GM11168 (cell line): ENCODE measurements around the gene RNU1-3.
"Not testable (repeated sequence)": the region's sequence is repeated elsewhere in the genome, so short reads cannot be mapped to it uniquely, and the experiment has no call there.

Experiments used
- in situ Hi-C: fragments of 300-500 bp; cut with MboI; formaldehyde crosslinking; loops from one replicate; pipeline ENCODE4 v1.12.0; 2022; ENCODE audit warnings: low sequenced_read_pairs; ENCODE audit not compliant: unreplicated experiment

Gene RNU1-3

DNA sequence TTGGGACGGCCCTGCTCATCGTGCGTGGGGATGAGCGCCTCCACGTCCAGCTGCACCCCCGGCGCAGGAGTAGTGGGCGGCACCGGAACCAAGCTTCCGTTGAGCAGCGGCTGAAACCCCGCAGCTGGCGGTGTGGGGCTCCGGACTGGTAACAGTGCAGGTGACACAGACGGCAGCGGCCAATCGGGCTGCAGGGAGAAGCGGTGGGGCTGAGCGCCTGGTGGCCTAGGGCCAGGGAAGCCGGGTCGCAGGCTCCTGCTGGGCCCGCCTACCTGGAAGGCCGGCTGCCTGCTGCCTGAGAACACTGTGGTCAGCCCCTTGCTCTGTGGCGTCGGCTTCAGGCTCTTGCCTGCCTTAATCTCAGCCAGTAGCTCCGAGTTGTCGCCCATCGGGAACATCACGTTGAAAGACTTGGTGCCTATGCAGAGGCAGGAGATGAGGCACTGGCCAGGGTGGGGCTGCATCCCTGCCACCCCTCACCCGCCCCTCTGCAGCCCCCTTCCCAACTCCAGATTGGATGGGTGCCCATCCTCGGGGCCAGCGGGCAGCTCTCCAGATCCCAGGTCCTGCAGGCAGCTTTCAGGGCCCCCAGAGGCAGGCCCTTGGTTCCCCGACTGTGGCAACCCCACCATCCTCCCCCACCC lies 29.9 kb upstream of the RNU1-3 start:
- in situ Hi-C loops = not testable (repeated sequence)

DNA sequence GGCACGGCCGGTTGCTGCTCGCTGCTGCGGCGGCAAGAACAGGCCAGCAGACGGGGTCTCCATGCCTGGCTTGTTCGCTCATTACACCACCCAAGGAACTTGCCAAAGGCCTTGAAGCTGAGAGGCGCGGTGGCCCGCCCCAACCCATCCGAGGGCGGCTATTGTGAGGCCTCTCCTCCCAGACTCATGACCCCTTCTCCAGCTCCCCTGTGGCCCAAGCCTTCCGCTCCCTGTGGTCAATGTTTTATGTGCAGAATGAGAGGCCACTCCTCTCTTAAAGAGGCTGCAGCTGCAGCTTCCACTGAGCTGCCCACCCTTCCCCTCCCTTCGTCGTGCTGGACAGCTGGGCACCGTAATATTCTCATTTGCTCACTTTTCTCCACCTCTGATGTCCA lies 27.6 kb upstream of the RNU1-3 start:
- in situ Hi-C loops = not testable (repeated sequence)

DNA sequence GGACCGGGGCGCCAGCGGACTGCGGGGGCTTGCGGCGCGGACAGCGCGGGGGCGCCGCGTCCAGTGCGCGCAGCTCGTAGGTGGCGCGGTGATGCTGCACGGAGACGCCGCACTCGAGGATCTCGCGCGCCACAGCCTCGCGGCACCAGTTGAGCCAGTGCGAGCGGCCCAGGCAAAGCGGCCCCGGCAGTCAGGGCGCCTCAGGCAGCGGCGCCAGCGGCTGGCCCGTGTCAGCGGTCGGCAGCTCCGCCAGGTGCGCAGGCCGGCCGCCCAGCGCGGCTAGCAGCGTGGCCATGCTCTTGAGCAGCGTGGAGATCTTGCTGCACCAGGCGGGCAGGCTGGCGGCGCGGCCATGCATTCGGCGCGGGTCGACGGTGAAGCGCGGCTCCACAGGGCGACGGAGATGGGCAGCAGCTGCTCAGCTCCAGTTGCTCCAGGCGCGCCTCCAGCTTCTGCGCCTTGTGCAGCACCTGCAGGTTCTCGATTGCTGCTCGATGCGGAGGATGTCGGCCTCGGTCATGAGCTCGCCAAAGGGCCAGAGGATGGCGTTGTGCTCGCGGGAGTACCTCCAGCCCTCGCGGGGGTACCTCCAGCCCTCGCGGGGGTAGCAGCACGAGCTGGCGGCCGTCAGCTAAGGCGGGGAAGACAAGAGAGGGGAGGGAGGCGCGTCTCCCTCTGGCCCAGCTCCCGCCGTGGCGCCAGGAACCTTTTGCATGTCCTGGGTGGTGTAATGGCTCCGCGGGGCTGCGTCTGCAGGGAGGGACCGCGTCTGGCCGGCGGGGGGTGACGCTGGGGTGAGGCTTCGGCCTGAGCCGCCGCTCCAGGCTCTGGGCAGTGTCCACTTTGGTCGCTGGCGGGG lies 26.9 kb upstream of the RNU1-3 start:
- in situ Hi-C loops = not testable (repeated sequence)

DNA sequence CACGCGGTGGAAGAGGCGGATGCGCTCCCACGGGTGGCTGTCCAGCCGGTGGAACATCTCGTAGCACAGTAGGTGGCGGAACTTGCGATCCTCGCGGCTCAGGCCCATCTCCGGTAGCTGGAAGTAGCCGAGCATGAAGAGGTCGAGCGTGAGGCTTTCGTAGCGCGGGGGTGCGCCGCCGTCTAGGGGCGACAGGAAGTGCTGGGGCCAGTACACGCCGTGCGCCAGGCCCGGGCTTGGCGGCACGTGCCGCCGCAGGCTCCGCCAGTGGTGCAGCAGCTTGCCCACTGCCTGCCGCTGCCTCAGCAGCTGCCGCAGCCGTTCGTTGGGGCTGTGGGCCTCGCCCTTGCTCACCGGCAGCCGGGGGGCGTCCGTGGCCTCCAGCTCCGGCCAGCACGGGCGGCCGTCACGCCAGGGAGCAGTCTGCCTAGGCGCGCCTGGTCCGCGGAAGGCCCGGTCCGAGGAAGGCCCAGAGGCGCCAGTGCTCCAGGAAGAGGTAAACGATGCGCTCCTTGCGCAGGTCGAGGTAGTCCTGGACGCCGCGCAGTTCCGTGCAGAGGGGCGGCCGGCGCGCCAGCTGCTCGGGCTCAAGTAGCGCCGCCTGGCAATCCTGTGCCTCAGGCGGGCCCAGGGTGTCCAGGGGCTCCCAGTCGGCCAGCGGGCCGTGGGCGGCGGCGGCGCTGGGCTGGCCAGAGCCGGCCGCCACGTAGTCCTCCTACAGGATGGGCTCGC lies 26.1 kb upstream of the RNU1-3 start:
- in situ Hi-C loops = not testable (repeated sequence)

DNA sequence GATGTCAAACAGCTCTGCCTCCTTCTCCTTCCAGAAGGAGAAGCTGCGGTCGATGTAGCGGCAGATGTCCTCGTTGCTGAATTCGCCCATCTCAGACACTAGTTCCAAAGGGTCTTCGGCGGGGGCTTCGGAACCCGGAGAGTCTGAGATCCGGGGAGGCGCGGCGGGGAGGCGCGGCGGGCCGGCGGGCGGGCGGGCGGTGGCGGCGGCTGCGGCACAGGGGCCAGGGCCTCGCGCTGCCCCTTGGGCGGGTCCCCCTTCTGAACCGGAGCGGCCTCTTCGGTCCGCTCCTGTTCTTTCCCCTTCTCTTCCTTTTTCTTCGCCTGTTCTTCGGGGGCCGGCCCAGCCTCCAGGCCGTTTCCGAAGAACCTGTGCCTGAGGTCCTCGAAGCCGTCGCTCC lies 25.5 kb upstream of the RNU1-3 start:
- in situ Hi-C loops = not testable (repeated sequence)

DNA sequence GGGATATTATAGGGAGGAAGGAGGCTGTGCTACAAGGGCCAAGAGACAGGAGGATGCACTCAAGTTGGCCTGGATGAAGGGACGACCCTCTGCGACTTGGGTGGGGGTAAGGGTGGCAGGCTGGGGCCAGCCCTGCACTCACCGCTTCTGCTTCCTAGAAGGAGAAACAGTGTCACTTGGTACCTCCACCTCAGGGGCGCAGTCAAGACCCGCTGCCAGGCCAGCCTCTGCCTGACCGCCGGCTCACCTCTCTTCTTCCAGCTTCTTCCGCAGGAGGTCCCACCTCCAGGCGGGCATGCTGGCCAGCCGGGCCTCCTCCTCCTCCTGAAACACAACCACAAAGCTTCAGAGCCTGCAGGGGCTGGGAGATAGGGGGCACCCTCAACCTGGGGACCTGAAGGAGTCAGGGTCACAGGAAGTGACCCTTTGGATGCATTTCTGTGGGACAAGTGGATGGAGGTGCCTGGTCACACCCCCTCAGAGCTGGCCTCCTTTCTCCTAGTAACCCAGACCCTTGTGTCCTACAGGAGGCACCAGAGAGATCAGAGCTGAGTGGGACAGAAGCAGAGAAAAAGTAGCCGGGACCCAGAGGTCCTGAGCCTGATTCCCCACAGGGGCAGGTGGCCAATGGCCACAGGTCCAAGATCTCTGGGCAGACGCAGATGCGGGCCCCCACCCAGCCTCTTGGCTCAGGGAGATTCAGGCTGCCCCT lies 24.4 kb upstream of the RNU1-3 start:
- in situ Hi-C loops = not testable (repeated sequence)

DNA sequence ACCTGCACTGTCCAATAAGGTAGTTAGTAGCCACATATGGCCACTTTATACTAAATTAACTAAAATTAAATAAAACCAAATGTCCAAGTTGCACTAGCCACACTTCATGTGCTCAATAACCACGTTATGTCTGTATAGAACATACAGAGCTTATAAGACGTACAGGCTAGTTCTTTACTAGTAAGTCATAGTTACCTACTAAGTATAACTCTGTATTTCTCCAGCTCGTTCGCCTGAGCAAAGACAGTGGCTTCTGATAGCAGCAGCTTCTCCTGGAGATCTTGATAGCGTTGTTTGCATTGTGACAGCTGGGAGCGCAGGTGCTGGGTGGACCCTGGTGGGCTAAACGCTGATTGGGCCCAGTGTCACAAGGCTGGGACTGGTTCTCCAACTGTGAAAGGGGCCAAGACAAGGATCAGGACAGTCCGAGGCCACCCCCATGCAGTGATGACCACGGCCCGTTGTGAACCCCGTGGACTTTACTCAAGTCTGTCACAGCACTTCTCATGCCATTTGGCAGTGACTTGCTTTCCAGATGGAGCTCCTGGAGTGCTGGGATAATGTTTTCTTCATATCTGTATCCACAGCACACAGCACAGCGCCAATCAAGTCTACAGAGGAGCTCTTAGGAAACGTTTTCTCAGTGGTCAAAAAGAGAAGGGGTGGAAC lies 20.5 kb upstream of the RNU1-3 start:
- in situ Hi-C loops = not testable (repeated sequence)

DNA sequence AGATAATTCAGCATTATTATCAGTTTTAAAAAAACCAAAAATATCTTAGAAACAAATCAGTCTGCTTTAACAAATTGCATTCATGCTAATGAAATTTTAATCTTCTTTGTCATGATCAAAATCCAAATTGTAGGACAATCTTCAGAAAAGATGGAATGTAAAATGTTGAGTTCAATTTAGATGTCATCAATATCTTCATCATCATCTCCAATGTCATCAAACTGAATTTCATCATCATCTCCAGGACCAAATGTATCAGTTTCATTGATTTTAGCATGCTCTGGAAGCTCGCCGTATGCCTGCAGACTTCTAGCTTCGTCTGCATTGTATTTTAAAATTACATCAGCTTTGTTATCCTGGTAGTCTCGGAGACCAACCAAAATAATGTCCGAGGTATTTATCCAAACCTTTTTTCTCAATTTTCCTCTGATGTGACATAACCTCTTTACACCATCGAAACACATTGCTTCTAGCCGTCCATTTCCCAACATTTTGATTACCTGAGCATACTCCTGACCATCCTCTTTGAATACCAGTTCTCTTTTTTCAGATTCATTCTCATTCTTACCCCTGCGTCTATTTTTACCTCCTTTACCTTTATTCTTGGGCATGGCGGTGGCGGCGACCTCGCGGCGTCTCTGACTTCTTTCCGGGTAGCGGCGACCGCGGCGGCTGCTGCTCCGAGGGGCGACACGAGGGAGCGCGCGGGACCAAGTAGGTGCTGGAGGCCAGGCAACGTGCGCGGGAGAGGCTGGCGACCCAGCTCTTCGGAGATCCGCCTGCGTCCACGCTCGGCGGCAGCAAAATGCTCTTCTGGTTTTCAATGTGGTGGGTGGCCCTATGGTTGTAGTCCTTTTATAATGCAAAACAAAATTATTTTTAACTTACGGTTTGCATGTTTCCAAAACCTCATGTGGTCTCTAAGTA lies 19.0 kb upstream of the RNU1-3 start:
- in situ Hi-C loops = not testable (repeated sequence)

DNA sequence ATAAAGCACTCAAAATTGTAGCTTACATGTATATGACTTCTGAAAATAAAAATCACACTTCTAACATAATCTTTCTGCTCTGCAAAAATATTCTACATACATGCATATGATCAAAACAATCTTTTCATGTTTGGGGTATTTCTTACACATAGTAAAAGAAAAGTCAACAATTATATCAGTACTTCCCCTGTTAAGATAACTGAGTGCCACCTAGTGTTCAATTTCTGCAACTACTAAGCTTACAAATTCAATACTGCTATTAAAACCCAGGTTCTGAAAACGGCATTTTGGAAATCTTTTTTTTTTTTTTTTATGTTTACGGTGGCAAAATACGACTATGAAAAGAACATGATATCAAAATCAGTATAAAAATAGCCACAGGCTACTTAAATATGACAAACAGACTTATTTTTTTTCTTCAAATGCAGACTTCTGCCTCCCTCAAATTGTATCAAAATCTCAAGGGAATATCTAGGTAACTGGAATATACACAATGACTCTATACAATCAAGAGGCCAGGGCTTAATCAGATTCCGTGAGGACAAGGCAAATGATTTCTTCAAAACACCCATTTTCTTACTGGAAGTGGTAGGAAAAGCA lies 18.1 kb upstream of the RNU1-3 start:
- in situ Hi-C loops = not testable (repeated sequence)

DNA sequence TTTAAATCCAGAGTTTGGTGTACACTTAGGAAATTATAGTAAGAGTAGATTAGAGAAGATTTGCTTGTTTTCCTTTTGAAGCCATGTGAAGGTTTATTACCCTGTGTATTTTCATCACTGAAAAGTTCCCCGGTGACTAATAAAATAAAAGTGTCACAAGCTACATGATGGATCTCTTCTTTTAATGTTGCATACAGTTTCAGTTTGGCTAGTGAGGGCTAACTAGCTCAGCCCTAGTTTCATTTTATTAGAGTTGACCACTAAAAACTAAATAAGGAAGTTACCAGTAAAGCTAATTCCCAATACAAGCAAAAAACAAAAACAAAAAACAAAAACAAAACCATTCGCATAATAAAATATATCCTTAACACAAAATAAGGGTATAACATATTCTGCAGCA lies 17.4 kb upstream of the RNU1-3 start:
- in situ Hi-C loops = not testable (repeated sequence)

DNA sequence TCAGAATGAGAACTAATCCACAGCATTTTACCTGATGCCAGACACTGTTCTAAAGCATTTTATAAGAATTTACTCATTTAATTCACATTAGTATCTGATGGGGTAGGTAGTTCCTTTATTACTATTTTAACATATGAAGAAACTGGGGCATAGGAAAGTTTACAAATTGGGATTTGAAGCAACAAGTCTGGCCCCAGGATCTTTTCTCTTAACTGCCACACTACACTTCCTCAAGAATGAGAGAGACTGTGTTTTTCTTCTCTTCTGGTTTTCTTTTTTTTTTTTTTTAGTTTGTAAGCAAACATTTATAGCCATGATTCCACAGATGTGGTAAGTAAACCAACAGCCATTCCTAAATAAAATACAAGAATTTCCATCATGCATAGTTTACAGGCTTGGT lies 16.1 kb upstream of the RNU1-3 start:
- in situ Hi-C loops = not testable (repeated sequence)

DNA sequence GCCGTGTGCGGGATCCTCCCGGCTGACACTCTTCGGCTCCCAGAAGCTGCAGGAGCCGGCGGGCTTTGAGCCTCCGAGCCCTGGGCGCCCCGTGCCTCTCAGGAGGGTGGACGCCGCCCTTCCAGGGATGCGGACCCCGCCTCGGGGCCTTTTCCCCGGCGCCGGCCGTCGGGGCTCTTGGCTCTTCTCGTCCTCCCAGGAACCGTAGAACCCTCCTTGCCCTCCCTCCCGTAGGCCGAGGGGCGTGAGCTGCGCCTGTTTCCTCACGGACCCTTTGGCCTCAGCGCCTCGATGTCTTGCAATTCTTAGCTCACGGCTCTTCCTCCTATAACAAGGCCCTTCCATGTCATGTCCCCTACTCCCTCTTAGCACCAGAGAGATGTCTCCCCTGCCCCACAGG lies 13.6 kb upstream of the RNU1-3 start:
- in situ Hi-C loops = not testable (repeated sequence)

DNA sequence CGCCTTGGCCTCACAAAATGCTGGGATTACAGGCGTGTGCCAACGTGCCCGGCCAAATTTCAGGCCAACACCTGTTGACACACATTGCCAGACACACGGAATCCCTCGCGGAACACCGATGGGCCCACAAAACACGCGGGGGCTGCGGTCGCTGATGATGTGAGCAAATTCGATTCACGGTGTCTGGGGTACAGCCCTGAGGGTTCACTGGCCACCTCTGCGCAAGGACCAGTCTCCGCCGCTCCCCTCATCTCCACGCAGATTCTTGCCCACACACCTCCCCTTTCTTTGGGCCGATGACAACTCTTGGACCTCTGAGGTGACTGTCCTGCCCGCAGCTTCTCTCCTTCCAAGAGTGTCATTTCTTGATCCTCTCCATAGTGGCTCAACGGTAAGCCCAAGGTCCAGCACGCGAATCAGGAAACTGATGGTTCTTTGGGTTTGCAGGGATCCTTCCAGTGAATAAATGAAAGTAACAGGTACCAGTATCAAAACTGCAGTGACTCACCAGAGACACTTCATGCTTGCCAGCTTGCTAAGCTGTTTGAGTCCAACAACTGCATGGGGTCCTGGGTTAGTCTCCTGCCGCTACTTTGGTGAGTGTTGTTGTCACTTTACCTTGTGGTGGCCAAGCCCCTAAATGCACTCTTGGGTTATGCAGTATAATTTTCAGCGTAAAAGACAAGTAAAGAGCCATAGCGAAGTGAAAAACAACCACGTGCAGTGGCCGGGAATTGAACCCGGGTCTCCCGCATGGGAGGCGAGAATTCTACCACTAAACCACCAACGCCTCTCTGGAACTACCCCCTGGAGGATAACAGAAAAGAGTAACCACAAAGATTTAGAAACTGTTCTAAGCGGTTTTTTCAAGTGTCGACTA lies 11.0 kb upstream of the RNU1-3 start:
- in situ Hi-C loops = no loop called here

DNA sequence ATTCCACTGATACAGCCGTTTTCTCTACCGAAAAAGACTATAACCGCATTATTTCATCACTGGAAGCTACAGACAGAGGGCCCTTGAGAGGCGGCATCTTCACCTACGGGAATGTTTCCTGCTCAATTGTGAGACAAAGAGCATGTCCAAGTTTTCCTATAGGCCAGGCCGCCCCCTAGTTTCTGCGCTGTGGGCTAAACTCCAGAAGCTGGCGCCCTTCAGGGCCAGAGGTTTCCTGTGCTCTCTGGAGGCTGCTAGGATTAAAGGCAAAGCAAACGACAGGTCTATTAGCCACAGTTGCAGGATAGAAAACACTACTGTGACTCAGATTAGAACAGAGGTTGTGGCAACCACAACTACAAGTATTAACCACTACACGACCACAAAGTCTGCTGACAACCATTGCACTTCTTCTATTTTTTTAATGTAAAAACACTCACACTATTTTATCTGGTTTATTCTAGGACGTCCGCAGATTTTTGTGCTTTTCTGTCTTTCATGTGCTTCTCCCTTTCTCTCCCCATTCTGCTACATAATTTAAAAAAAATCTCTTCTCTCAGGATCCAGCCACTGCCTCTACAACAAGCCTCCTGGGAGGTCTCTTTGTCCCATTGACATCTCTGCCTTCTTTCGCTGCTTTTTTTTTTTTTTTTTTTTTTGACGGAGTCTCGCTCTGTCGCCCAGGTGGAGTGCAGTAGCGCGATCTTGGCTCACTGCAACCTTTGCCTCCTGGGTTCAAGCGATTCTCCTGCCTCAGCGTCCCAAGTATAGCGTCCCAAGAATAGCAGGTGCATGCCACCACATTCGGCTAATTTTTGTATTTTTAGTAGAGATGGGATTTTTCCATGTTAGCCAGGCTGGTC lies 10.1 kb upstream of the RNU1-3 start:
- in situ Hi-C loops = not testable (repeated sequence)

DNA sequence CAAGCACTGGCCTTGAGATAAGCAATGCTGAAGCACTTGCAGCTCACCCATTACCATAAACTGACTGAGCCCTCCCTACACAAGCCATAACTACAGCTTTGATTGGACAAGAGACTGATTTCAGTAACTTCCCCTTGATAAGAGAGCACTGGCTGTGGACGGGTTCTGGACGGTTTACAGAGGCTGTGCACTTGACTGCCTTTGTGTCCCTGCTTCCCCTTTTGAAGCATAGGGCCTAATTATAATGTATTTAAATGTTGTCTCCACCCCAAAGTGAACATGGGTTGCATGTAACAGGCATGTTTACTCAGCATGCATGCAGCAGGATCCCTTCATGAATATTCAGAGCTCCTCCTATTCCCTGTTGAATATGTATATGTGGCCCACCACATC lies 8.4 kb upstream of the RNU1-3 start:
- in situ Hi-C loops = not testable (repeated sequence)

DNA sequence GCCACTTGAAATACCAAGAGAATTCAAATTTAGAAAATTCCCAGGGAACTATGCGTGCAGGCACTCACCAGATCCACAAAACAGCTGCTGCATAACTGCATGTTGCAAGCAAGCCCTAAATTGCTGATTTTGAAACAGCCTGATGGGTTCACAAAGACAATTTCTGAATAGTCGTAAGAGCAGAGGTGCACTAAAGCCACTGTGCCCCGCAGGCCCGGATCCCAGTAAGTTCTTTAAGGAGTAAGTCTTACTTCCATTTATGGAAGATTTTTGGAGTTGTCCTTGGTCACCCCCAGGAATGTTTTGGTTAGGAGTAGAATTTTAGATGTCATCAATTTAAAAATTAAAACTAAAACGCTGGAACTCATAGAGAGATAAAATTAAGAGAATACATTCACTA lies 7.2 kb upstream of the RNU1-3 start:
- in situ Hi-C loops = not testable (repeated sequence)

DNA sequence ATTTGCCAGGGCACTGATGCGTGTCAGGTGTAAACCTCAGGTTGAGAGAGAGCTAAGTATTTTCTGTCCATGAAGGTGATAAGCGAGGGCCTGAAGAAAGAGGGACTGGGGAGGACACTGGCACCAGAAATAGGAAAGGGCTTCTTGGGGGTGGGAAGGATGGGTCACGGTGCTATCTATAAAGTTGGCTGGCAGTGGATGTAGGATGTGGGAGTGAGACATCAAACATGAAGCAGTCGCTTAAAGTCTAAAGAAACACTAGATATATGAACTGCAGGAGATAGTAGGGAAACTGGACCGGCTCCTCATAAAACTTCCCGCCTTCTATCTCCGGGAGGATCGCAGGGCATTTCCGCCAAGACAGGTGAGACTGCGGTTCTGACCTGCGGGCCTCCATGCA lies 912 bp downstream of the RNU1-3 start:
- in situ Hi-C loops = loop anchor here (10.0 kb wide), 1 partner anchor 161 kb away; no protein-coding TSS in a partner anchor
